Activated naive CD4-positive, alpha-beta T cell treated with anti-CD3 and anti-CD28 coated beads, Interleukin-2, amount 50 U/mL, for 16 hours (primary cell): ENCODE results near the gene ZNF41.

Experiments
- DNase-seq: peaks from one replicate; pipeline ENCODE4 v3.0.0-alpha.2; 2020

Gene ZNF41

GRCh38 chrX:47489507-47490275 is 6.7 kb upstream of the ZNF41 start:
- no peak for DNase-seq

GRCh38 chrX:47484885-47485284 is 1.9 kb upstream of the ZNF41 start:
- DNase-seq: no peak

- no peak for DNase-seq
These were observed 565 bp upstream of the ZNF41 start for GRCh38 chrX:47483306-47484268.

- DNase-seq: no peak
These were observed 934 bp downstream of the ZNF41 start for GRCh38 chrX:47482065-47482511.

- no peak for DNase-seq
These were observed 1.9 kb downstream of the ZNF41 start for GRCh38 chrX:47481160-47481559.

GRCh38 chrX:47480576-47480975 is 2.4 kb downstream of the ZNF41 start:
- no peak for DNase-seq

- DNase-seq: no peak
These were observed 7.5 kb downstream of the ZNF41 start for GRCh38 chrX:47475476-47475875.

GRCh38 chrX:47467106-47467505 is 15.9 kb downstream of the ZNF41 start:
- no peak for DNase-seq

GRCh38 chrX:47460561-47460960 is 22.5 kb downstream of the ZNF41 start:
- DNase-seq: no peak

GRCh38 chrX:47458528-47458927 is 24.5 kb downstream of the ZNF41 start:
- no peak for DNase-seq

GRCh38 chrX:47456080-47456479 is 26.9 kb downstream of the ZNF41 start:
- no peak for DNase-seq

GRCh38 chrX:47452112-47452511 is 30.9 kb downstream of the ZNF41 start:
- DNase-seq: no peak

- no peak for DNase-seq
These were observed 34.7 kb downstream of the ZNF41 start for GRCh38 chrX:47448165-47448806.

GRCh38 chrX:47447607-47448006 is 35.4 kb downstream of the ZNF41 start:
- no peak for DNase-seq

GRCh38 chrX:47446971-47447370 is 36.1 kb downstream of the ZNF41 start:
- no peak for DNase-seq

- DNase-seq: no peak
These were observed 36.6 kb downstream of the ZNF41 start for GRCh38 chrX:47446431-47446830.

GRCh38 chrX:47430925-47431324 is 52.1 kb downstream of the ZNF41 start:
- DNase-seq: no peak

GRCh38 chrX:47422444-47422843 is 60.6 kb downstream of the ZNF41 start:
- no peak for DNase-seq

- DNase-seq: no peak
These were observed 62.1 kb downstream of the ZNF41 start for GRCh38 chrX:47420962-47421361.

GRCh38 chrX:47420265-47420664 is 62.8 kb downstream of the ZNF41 start:
- DNase-seq: no peak

GRCh38 chrX:47413179-47413594 is 69.8 kb downstream of the ZNF41 start:
- no peak for DNase-seq
